B cell (primary cell): Measurements from ENCODE around the gene PIK3R3.

ENCODE experiments used
- EZH2 ChIP-seq: IDR thresholded peaks from 2 replicates; pipeline ENCODE4 v1.6.1; 2012; ENCODE audit warnings: borderline replicate concordance, low read depth, mild to moderate bottlenecking, moderate library complexity, low read length; ENCODE audit not compliant: insufficient read depth, poor library complexity, severe bottlenecking
- TF ChIP-seq, protein P1 (sequence below): fragments of 200-600 bp; IDR thresholded peaks from one replicate; pipeline ENCODE4 v1.8.0; 2022; ENCODE audit warnings: antibody characterized with exemption, mild to moderate bottlenecking

GRCh38 chr1:46169811-46170454 lies 37.5 kb upstream of the PIK3R3 start:
- TF ChIP-seq, protein P1, sequence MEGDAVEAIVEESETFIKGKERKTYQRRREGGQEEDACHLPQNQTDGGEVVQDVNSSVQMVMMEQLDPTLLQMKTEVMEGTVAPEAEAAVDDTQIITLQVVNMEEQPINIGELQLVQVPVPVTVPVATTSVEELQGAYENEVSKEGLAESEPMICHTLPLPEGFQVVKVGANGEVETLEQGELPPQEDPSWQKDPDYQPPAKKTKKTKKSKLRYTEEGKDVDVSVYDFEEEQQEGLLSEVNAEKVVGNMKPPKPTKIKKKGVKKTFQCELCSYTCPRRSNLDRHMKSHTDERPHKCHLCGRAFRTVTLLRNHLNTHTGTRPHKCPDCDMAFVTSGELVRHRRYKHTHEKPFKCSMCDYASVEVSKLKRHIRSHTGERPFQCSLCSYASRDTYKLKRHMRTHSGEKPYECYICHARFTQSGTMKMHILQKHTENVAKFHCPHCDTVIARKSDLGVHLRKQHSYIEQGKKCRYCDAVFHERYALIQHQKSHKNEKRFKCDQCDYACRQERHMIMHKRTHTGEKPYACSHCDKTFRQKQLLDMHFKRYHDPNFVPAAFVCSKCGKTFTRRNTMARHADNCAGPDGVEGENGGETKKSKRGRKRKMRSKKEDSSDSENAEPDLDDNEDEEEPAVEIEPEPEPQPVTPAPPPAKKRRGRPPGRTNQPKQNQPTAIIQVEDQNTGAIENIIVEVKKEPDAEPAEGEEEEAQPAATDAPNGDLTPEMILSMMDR: no peak
- no peak for TF ChIP-seq EZH2
